GM06990 (cell line): Measurements from ENCODE around the gene COX6B1.

ENCODE experiments used
- DNase-seq: peaks from one replicate; pipeline ENCODE4 v3.0.0-alpha.2; 2011; ENCODE audit not compliant: insufficient read length; ENCODE audit errors: extremely low read depth
- H3K27me3 ChIP-seq: replicated peaks from 2 replicates; pipeline ENCODE4 v1.6.0; 2011; ENCODE audit warnings: low read length; ENCODE audit not compliant: control insufficient read depth, insufficient read depth
- H3K36me3 ChIP-seq: 2 replicates; pipeline ENCODE4 v1.5.1; 2011; ENCODE audit warnings: low read length; ENCODE audit not compliant: control insufficient read depth, insufficient read depth
- H3K4me3 ChIP-seq: replicated peaks from 2 replicates; pipeline ENCODE4 v1.5.1; 2011; ENCODE audit warnings: low read depth, mild to moderate bottlenecking, control low read depth, low read length
- CTCF ChIP-seq: IDR thresholded peaks from 2 replicates; pipeline ENCODE4 v1.5.1; 2011; ENCODE audit warnings: low read length, control low read depth, mild to moderate bottlenecking, inconsistent platforms; ENCODE audit not compliant: insufficient read depth, poor library complexity, severe bottlenecking

The COX6B1 gene

GRCh38 chr19:35637165-35637564 is 11.0 kb upstream of the COX6B1 start:
- Histone ChIP-seq H3K36me3 (peaks cover 37% of the 10 kb centered on the region), H3K27me3 (no peaks in the 10 kb centered on the region), H3K4me3 (no peak overlapping the region)
- TF ChIP-seq CTCF: no peak
- DNase-seq: no peak

- peaks cover 22% of the 10 kb centered on the region for H3K36me3 ChIP-seq
- no peak for TF ChIP-seq CTCF
- no peaks in the 10 kb centered on the region for H3K27me3 ChIP-seq
- no peak for DNase-seq
- H3K4me3 ChIP-seq: no peak overlapping the region
Observed at GRCh38 chr19:35639321-35639639, 8.8 kb upstream of the COX6B1 start.

- Histone ChIP-seq H3K27me3 (no peaks in the 10 kb centered on the region), H3K36me3 (peaks cover 22% of the 10 kb centered on the region), H3K4me3 (no peak overlapping the region)
- TF ChIP-seq CTCF: no peak
- DNase-seq: no peak
Observed at GRCh38 chr19:35639863-35640262, 8.3 kb upstream of the COX6B1 start.

- peak within 1 kb of the TSS; percentile 8; the same call in 1 of the 2 replicates for H3K4me3 ChIP-seq
- DNase-seq: peak; percentile 73
- no peak for TF ChIP-seq CTCF
Observed at GRCh38 chr19:35641515-35642151, 6.5 kb upstream of the COX6B1 start, which contains the start of gene ETV2. ETV2 (plus strand) TSS chr19:35641745; CDS start chr19:35642461, 716 bp downstream.

GRCh38 chr19:35642312-35642711 is 5.8 kb upstream of the COX6B1 start:
- DNase-seq: no peak
- Histone ChIP-seq H3K4me3 (no peak overlapping the region), H3K27me3 (no peaks in the 10 kb centered on the region), H3K36me3 (peaks cover 9% of the 10 kb centered on the region)
- no peak for TF ChIP-seq CTCF

More at GRCh38 chr19:35641515-35642151, 6.5 kb upstream of the COX6B1 start, which contains the start of gene ETV2:
- no peaks in the 10 kb centered on the region for H3K27me3 ChIP-seq
- peaks cover 15% of the 10 kb centered on the region for H3K36me3 ChIP-seq
